ENCODE measurements around the gene RYR1.
"Not testable (repeated sequence)": the region's sequence is repeated elsewhere in the genome, so short reads cannot be mapped to it uniquely, and the experiment has no call there.

RYR1 gene

DNA sequence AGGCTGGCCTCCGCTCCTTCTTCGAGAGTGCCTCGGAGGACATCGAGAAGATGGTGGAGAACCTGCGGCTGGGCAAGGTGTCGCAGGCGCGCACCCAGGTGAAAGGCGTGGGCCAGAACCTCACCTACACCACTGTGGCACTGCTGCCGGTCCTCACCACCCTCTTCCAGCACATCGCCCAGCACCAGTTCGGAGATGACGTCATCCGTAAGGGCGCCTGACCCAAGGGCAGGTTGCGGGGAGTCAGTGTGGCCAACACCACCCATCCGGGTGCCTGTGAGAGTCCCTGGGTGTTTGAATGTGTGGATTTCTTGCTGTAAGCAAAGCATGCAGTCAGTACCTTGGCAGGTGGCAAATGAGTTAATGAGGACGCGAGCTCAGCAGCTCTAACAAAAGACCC lies 78.8 kb downstream of the RYR1 start:
- TF ChIP-seq POLR2AphosphoS5 (IDR thresholded peaks at IDR 0.05; ENCODE audit: low read depth, low read length) = no peak
- TF ChIP-seq POLR2A (IDR thresholded peaks at IDR 0.05; ENCODE audit: low read depth, low read length) = no peak
- TF ChIP-seq TAF1 (IDR thresholded peaks at IDR 0.05; ENCODE audit: borderline replicate concordance, low read depth, low read length) = no peak
- no peak for DNase-seq (ENCODE audit: insufficient read length)
- FAIRE-seq = no peak

DNA sequence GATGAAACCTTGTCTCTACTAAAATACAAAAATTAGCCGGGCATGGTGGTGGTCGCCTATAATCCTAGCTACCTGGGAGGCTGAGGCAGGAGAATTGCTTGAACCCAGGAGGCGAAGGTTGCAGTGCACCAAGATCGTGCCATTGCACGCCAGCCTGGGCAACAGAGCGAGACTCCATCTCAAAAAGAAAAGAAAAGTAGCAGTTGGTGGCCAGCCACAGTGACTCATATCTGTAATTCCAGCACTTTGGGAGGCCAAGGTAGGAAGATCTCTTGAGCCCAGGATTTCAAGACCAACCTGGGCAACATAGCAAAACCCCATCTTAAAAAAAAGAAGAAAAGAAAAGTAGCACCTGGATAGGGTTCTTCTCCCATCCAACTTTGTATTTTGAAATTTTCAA lies 79.7 kb downstream of the RYR1 start:
- DNase-seq (ENCODE audit: insufficient read length); FAIRE-seq: not testable (repeated sequence)

DNA sequence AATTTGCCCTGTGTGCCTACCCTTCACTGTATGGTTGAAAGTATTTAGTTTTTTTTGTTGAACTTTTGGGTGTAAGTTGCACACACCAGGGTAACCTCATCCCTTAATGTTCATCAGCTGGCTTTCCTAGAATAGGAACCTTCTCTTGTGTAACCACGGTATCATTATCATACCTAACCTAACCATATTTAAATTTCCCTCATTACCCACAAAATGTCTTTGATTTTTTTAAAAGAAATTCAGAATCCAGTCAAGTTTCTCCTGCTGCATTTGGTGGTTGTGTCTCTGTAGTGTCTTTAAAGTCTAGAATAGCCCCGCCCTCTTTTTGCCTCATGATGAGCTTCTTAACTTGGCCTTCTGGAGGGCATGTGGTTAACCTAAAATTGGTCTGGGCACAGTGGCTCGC lies 80.3 kb downstream of the RYR1 start:
- DNase-seq (ENCODE audit: insufficient read length) (no peak), FAIRE-seq (peak; percentile 61)
- no peak for TF ChIP-seq TAF1 (IDR thresholded peaks at IDR 0.05; ENCODE audit: borderline replicate concordance, low read depth, low read length)
- TF ChIP-seq POLR2A (IDR thresholded peaks at IDR 0.05; ENCODE audit: low read depth, low read length) = no peak
- no peak for TF ChIP-seq POLR2AphosphoS5 (IDR thresholded peaks at IDR 0.05; ENCODE audit: low read depth, low read length)

DNA sequence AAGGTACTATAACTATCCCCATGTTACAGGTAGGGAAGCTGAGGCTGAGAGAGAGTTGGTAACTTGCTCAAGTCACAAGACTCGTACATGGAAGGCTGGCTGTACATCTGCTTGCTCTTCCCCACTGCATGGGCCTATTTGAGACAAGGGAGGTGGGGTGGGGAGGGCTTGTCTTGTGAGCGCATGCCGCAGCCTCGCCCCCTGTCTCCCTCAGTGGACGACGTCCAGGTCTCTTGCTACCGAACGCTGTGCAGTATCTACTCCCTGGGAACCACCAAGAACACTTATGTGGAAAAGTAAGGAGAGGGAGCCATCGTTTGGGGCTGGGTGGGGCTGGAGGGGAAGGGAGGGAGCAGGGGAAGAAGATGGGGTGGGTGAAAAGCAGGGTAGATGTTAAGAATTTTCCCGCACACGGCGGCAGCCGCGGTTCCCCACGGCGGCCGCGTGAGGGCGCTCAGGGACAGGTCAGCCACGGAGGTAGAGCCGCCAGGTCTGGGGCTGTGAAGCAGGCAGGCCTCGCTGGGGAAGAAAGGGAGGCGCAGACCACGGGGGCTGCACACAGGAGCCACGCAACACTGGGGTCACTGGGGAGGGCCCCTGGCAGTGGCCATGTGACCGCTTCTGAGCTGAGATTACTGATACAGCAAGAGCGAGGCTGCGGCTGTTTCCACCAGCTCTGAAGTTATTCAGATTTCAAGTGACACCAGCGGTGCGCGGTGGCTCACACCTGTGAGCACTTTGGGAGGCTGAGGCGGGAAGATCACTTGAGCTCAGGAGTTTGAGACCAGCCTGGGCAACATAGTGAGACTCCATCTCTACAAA lies 81.5 kb downstream of the RYR1 start:
- DNase-seq (ENCODE audit: insufficient read length) = peak; percentile 91
- TF ChIP-seq POLR2AphosphoS5 (IDR thresholded peaks at IDR 0.05; ENCODE audit: low read depth, low read length) = no peak
- TF ChIP-seq POLR2A (IDR thresholded peaks at IDR 0.05; ENCODE audit: low read depth, low read length) = no peak
- no peak for TF ChIP-seq TAF1 (IDR thresholded peaks at IDR 0.05; ENCODE audit: borderline replicate concordance, low read depth, low read length)
- peak; percentile 86 for FAIRE-seq

DNA sequence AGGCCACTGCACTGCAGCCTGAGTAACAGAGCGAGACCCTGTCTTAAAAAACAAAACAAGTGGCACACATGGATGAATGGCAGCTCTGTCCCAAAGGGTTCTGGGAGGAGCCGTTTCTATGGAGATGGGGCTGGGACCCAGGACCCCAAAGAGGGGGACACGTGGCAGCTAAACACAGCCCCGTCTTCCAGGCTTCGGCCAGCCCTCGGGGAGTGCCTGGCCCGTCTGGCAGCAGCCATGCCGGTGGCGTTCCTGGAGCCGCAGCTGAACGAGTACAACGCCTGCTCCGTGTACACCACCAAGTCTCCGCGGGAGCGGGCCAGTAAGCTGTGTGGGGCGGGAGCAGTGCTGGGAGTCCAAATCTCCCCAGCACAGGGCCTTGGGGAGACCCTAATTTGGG lies 82.4 kb downstream of the RYR1 start:
- FAIRE-seq = no peak
- DNase-seq (ENCODE audit: insufficient read length) = no peak
- TF ChIP-seq POLR2A (IDR thresholded peaks at IDR 0.05; ENCODE audit: low read depth, low read length) = no peak
- TF ChIP-seq TAF1 (IDR thresholded peaks at IDR 0.05; ENCODE audit: borderline replicate concordance, low read depth, low read length) = no peak
- TF ChIP-seq POLR2AphosphoS5 (IDR thresholded peaks at IDR 0.05; ENCODE audit: low read depth, low read length) = no peak

DNA sequence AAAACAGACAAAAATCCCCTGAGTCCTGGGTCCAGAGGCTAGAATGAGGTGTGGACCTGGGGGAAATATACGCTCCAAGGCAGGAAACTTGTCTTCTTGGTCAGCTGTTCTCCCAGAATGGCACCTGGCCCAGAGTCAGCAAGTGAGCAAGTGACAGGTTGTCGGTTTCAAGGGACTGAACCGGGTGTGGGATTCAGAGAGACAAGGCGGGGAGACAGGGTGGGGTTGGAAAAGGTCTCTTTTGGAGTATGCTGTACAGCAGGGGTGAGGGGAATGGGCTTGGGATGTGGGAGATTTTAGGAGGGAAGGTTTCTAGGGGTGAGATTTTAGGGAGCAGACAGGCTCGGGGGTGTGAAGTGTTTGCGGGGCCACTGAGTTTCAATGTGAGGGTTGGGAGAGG lies 83.3 kb downstream of the RYR1 start:
- TF ChIP-seq POLR2A (IDR thresholded peaks at IDR 0.05; ENCODE audit: low read depth, low read length) (no peak), TAF1 (IDR thresholded peaks at IDR 0.05; ENCODE audit: borderline replicate concordance, low read depth, low read length) (no peak), POLR2AphosphoS5 (IDR thresholded peaks at IDR 0.05; ENCODE audit: low read depth, low read length) (no peak)
- FAIRE-seq = no peak
- no peak for DNase-seq (ENCODE audit: insufficient read length)

DNA sequence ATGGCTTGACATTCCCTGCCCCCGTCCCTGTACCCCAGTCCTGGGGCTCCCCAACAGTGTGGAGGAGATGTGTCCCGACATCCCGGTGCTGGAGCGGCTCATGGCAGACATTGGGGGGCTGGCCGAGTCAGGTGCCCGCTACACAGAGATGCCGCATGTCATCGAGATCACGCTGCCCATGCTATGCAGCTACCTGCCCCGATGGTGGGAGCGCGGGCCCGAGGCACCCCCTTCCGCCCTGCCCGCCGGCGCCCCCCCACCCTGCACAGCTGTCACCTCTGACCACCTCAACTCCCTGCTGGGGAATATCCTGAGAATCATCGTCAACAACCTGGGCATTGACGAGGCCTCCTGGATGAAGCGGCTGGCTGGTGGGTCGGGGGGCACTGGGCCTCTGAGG lies 83.8 kb downstream of the RYR1 start:
- TF ChIP-seq POLR2A (IDR thresholded peaks at IDR 0.05; ENCODE audit: low read depth, low read length) = no peak
- TF ChIP-seq TAF1 (IDR thresholded peaks at IDR 0.05; ENCODE audit: borderline replicate concordance, low read depth, low read length) = no peak
- no peak for TF ChIP-seq POLR2AphosphoS5 (IDR thresholded peaks at IDR 0.05; ENCODE audit: low read depth, low read length)
- DNase-seq (ENCODE audit: insufficient read length) = no peak
- FAIRE-seq = no peak

DNA sequence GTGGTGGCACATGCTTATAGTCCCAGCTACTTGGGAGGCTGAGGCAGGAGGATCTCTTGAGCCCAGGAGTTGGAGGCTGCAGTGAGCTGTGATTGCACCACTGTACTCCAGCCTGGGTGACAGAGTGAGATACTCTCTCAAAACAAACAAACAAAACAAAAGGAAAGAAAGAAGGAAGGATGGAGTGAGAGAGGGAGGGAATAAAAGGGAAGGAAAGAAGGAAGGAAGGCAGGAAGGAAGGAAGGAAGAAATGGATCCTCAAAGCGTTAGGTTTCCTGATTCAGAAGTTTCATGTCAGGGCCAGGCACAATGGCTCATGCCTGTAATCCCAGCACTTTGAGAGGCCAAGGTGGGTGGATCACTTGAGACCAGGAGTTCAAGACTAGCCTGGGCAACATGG lies 84.5 kb downstream of the RYR1 start:
- DNase-seq (ENCODE audit: insufficient read length); FAIRE-seq: not testable (repeated sequence)

DNA sequence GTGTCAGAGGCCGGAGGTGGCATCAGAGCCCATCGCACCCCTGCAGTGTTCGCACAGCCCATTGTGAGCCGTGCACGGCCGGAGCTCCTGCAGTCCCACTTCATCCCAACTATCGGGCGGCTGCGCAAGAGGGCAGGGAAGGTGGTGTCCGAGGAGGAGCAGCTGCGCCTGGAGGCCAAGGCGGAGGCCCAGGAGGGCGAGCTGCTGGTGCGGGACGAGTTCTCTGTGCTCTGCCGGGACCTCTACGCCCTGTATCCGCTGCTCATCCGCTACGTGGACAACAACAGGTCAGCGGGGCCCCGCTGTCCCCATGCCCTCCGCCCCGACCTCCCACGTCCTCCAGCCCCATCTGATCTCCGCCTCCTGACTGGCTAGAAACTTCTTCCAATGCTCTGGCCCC lies 85.7 kb downstream of the RYR1 start:
- FAIRE-seq (no peak), DNase-seq (ENCODE audit: insufficient read length) (no peak)
- TF ChIP-seq POLR2A (IDR thresholded peaks at IDR 0.05; ENCODE audit: low read depth, low read length) (no peak), POLR2AphosphoS5 (IDR thresholded peaks at IDR 0.05; ENCODE audit: low read depth, low read length) (no peak), TAF1 (IDR thresholded peaks at IDR 0.05; ENCODE audit: borderline replicate concordance, low read depth, low read length) (no peak)

DNA sequence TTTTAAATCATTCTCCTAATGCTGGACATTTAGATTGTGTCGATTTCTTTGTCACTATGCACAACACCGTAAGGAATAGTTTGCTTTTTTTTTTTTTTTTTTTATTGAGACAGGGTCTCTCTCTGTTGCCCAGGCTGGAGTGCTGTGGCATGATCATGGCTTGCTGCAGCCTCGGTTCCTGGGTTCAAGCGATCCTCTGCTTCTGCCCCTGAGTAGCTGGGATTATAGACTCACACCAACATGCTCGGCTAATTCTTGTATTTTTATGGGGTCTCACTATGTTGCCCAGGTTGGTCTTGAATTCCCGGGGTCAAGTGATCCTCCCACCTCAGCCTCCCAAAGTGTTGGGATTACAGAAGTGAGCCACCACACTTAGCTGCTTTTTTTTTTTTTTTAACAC lies 86.5 kb downstream of the RYR1 start:
- no peak for TF ChIP-seq TAF1 (IDR thresholded peaks at IDR 0.05; ENCODE audit: borderline replicate concordance, low read depth, low read length)
- TF ChIP-seq POLR2AphosphoS5 (IDR thresholded peaks at IDR 0.05; ENCODE audit: low read depth, low read length) = no peak
- no peak for TF ChIP-seq POLR2A (IDR thresholded peaks at IDR 0.05; ENCODE audit: low read depth, low read length)
- no peak for DNase-seq (ENCODE audit: insufficient read length)
- no peak for FAIRE-seq

DNA sequence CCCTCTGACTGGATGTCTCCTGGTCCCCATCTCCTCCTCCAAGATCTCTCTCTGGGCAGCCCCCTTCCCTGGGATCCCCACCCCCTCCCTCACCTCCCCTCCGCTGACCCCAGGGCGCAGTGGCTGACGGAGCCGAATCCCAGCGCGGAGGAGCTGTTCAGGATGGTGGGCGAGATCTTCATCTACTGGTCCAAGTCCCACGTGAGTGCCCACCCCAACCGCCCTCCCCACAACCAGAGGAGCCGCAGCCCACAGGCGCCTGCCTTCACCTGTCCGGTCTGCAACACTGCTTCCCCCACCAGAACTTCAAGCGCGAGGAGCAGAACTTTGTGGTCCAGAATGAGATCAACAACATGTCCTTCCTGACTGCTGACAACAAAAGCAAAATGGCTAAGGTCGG lies 89.4 kb downstream of the RYR1 start:
- no peak for DNase-seq (ENCODE audit: insufficient read length)
- TF ChIP-seq POLR2AphosphoS5 (IDR thresholded peaks at IDR 0.05; ENCODE audit: low read depth, low read length) = no peak
- TF ChIP-seq TAF1 (IDR thresholded peaks at IDR 0.05; ENCODE audit: borderline replicate concordance, low read depth, low read length) = no peak
- no peak for TF ChIP-seq POLR2A (IDR thresholded peaks at IDR 0.05; ENCODE audit: low read depth, low read length)
- no peak for FAIRE-seq

DNA sequence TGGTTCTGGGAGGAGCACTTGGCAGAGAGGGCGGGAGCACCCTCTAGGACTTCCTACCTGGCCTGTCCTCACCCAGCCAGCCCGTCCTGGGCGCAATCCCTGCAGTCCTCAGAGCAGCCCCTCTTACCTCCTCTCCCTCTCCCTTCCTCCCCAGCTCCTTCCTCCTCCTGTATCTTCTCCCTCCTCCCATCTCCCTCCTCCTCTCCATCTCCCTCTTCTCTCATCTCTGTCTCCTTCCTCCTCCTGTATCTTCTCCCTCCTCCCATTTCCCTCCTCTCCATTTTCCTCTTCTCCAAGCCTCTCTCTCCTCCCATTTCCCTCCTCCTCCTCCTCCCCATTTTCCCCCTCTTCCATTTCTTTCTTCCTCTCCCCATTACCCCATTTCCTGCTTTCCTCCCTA lies 89.8 kb downstream of the RYR1 start:
- TF ChIP-seq POLR2AphosphoS5 (IDR thresholded peaks at IDR 0.05; ENCODE audit: low read depth, low read length) (no peak), POLR2A (IDR thresholded peaks at IDR 0.05; ENCODE audit: low read depth, low read length) (no peak), TAF1 (IDR thresholded peaks at IDR 0.05; ENCODE audit: borderline replicate concordance, low read depth, low read length) (no peak)
- DNase-seq (ENCODE audit: insufficient read length) (no peak), FAIRE-seq (no peak)

DNA sequence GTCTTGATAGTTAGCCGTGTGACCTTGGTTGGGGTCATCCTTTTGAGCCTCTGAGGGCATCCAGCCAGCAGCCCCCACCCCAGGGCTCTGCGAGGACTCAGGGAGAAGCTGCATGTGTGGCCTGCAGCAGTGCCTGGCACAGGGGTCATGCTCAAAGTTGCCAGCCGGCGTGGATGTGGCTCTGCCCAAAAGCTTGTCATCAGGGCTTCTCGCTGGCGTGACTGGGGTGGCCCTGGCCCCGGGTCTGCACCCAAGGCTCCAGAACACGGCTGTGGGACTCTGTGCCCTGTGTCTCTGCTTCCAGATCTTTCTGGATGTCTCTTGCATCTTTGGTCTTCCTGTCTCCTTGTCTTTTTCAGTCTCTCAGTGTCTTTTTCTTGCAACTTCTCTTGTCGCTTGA lies 90.9 kb downstream of the RYR1 start:
- TF ChIP-seq POLR2AphosphoS5 (IDR thresholded peaks at IDR 0.05; ENCODE audit: low read depth, low read length) (no peak), POLR2A (IDR thresholded peaks at IDR 0.05; ENCODE audit: low read depth, low read length) (no peak), TAF1 (IDR thresholded peaks at IDR 0.05; ENCODE audit: borderline replicate concordance, low read depth, low read length) (no peak)
- DNase-seq (ENCODE audit: insufficient read length) (no peak), FAIRE-seq (no peak)

Data from GM12892 (cell line).